DOHH2 (cell line): ENCODE measurements around the gene DHRS2.

ENCODE experiments used
- H3F3A ChIP-seq: fragments of 200-600 bp; sonication (generic), shearing (Covaris generic); 2 replicates; pipeline ENCODE4 v1.6.0; 2016; ENCODE audit warnings: antibody characterized with exemption, mild to moderate bottlenecking; ENCODE audit not compliant: control insufficient read depth, insufficient read depth
- H3K27ac ChIP-seq: fragments of 200-600 bp; sonication (generic); 2 replicates; pipeline ENCODE4 v1.5.1; 2014; ENCODE audit warnings: low read depth, mild to moderate bottlenecking, low read length, moderate library complexity
- H3K27me3 ChIP-seq: fragments of 200-600 bp; sonication (generic); 2 replicates; pipeline ENCODE4 v1.6.1; 2014; ENCODE audit warnings: mild to moderate bottlenecking, low read length, mixed read lengths; ENCODE audit not compliant: control insufficient read depth
- H3K36me3 ChIP-seq: fragments of 200-600 bp; sonication (generic); 2 replicates; pipeline ENCODE4 v1.6.1; 2014; ENCODE audit warnings: mild to moderate bottlenecking, low read length, moderate library complexity, mixed read lengths; ENCODE audit not compliant: control insufficient read depth
- H3K4me1 ChIP-seq: fragments of 200-600 bp; sonication (generic); 2 replicates; pipeline ENCODE4 v1.6.1; 2014; ENCODE audit warnings: mild to moderate bottlenecking, low read length, mixed read lengths; ENCODE audit not compliant: control insufficient read depth
- H3K4me2 ChIP-seq: fragments of 200-600 bp; sonication (generic); 2 replicates; pipeline ENCODE4 v1.6.0; 2014; ENCODE audit warnings: mild to moderate bottlenecking, low read length, moderate library complexity
- H3K4me3 ChIP-seq: fragments of 200-600 bp; sonication (generic); 2 replicates; pipeline ENCODE4 v1.5.1; 2014; ENCODE audit warnings: mild to moderate bottlenecking, low read length, mixed read lengths
- H3K79me2 ChIP-seq: fragments of 200-600 bp; sonication (generic); 2 replicates; pipeline ENCODE4 v1.6.1; 2014; ENCODE audit warnings: mild to moderate bottlenecking, low read length, mixed read lengths; ENCODE audit not compliant: control insufficient read depth
- H3K9me2 ChIP-seq: fragments of 200-600 bp; sonication (generic); replicated peaks from 2 replicates; pipeline ENCODE4 v1.6.1; 2014; ENCODE audit warnings: mild to moderate bottlenecking, low read length, mixed read lengths; ENCODE audit not compliant: control insufficient read depth
- H3K9me3 ChIP-seq: fragments of 200-600 bp; sonication (generic); 2 replicates; pipeline ENCODE4 v1.6.1; 2014; ENCODE audit warnings: antibody characterized with exemption, low read length, mixed read lengths; ENCODE audit not compliant: control insufficient read depth, insufficient read depth
- H4K20me1 ChIP-seq: fragments of 200-600 bp; sonication (generic); 2 replicates; pipeline ENCODE4 v1.6.0; 2014; ENCODE audit warnings: low read depth, mild to moderate bottlenecking, antibody characterized with exemption, low read length, moderate library complexity; ENCODE audit not compliant: control insufficient read depth, insufficient read depth
- EZH2phosphoT487 ChIP-seq: fragments of 200-600 bp; sonication (generic); IDR thresholded peaks from 2 replicates; pipeline ENCODE4 v1.6.1; 2017; ENCODE audit warnings: borderline replicate concordance, mild to moderate bottlenecking, antibody characterized with exemption, low read length, moderate library complexity, mixed read lengths
- TF ChIP-seq, protein P1 (sequence below): fragments of 200-600 bp; sonication (generic); IDR thresholded peaks from one replicate; pipeline ENCODE4 v1.5.1; 2014; ENCODE audit warnings: antibody characterized with exemption, mild to moderate bottlenecking, low read depth, low read length; ENCODE audit not compliant: poor library complexity, severe bottlenecking

The DHRS2 gene

DNA sequence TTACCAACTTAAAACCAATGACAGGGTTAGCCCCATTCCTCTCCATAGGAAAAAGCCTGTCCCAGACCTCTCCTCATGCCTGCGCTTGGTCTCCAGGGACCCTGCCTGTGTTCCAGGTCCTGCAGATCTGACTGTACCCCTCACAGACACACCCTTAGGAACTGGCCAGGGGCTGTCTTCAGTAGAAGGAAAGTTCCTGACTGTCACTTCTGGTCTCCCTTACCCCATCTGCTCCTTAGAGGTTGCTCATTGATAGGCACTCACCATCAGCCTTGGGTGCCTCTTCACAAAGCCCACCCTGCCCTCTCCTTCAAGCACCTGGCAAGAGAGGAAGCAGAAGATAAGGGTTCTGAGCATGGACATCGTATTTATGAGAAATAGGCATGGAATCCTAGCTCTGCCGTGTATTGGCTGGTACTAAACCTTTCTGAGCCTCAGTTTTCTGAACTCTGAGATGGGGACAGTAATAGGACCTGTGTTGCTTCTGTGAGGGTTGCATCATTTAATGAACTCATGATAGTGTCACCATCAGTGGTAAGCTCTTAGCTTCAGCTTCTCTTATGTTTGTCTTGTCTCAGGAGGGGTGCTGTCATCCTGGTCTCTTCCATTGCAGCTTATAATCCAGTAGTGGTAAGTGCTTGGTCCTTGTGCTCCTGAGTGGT is 7.5 kb downstream of the DHRS2 start:
- Histone ChIP-seq H3K9me2 (no peaks in the 10 kb centered on the region), H3K79me2 (no peaks in the 10 kb centered on the region), H3K9me3 (no peaks in the 10 kb centered on the region), H3K27ac (no peak overlapping the region), H3K4me2 (no peak overlapping the region), H3F3A (no peaks in the 10 kb centered on the region), H4K20me1 (no peaks in the 10 kb centered on the region), H3K4me3 (no peak overlapping the region), H3K27me3 (no peaks in the 10 kb centered on the region), H3K36me3 (no peaks in the 10 kb centered on the region), H3K4me1 (no peaks in the 10 kb centered on the region)
- no peak for TF ChIP-seq EZH2phosphoT487
- TF ChIP-seq, protein P1, sequence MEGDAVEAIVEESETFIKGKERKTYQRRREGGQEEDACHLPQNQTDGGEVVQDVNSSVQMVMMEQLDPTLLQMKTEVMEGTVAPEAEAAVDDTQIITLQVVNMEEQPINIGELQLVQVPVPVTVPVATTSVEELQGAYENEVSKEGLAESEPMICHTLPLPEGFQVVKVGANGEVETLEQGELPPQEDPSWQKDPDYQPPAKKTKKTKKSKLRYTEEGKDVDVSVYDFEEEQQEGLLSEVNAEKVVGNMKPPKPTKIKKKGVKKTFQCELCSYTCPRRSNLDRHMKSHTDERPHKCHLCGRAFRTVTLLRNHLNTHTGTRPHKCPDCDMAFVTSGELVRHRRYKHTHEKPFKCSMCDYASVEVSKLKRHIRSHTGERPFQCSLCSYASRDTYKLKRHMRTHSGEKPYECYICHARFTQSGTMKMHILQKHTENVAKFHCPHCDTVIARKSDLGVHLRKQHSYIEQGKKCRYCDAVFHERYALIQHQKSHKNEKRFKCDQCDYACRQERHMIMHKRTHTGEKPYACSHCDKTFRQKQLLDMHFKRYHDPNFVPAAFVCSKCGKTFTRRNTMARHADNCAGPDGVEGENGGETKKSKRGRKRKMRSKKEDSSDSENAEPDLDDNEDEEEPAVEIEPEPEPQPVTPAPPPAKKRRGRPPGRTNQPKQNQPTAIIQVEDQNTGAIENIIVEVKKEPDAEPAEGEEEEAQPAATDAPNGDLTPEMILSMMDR, result no peak

DNA sequence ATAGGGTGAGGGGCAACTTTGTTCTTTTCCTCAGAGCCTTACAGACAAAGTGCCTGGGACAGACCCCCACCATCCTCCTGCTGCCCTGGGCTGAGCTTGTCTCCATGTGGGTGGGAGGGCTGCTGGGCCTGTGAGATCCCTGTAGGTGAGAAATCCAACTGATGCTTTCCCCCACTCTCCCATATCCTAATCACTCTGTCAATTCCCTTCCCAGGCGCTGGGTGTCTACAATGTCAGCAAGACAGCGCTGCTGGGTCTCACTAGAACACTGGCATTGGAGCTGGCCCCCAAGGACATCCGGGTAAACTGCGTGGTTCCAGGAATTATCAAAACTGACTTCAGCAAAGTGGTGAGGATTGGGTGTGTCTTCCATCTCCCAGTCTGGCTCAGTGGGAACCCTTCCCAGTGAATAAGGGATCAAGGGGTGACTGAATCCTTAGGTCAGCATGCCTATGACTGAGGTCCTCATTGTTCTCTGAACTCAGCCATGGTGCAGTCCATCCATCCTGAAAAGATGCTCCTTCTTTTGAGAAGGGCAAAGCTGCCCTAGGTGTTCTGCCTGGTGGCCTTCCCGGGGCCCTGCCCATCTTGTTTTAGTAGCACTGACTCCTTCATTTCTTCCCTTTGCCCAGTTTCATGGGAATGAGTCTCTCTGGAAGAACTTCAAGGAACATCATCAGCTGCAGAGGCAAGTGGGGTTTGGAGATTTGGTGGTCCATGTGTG is 8.2 kb downstream of the DHRS2 start:
- no peak overlapping the region for H3K4me3 ChIP-seq
- no peaks in the 10 kb centered on the region for H3K9me2 ChIP-seq
- no peaks in the 10 kb centered on the region for H3K9me3 ChIP-seq
- no peak for TF ChIP-seq EZH2phosphoT487
- TF ChIP-seq, protein P1, result no peak
- no peak overlapping the region for H3K27ac ChIP-seq
- H3K36me3 ChIP-seq, result no peaks in the 10 kb centered on the region
- no peak overlapping the region for H3K4me2 ChIP-seq
- no peaks in the 10 kb centered on the region for H3K79me2 ChIP-seq
- no peaks in the 10 kb centered on the region for H3F3A ChIP-seq
- H3K27me3 ChIP-seq, result no peaks in the 10 kb centered on the region
- no peaks in the 10 kb centered on the region for H3K4me1 ChIP-seq
- no peaks in the 10 kb centered on the region for H4K20me1 ChIP-seq

DNA sequence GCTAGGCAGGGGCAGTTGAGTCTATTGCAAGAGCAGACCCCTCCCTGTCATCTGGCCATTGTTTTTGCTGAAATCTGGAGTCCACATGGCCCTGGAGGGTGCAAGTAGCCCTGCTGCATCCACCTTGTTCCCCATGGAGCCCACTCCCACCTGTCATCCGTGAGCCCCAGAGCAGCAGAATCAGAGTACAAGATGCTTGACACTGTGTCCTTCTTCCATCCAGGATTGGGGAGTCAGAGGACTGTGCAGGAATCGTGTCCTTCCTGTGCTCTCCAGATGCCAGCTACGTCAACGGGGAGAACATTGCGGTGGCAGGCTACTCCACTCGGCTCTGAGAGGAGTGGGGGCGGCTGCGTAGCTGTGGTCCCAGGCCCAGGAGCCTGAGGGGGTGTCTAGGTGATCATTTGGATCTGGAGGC is 8.8 kb downstream of the DHRS2 start:
- H3K27ac ChIP-seq, result no peak overlapping the region
- H3F3A ChIP-seq, result no peaks in the 10 kb centered on the region
- no peaks in the 10 kb centered on the region for H3K4me1 ChIP-seq
- TF ChIP-seq, protein P1, result no peak
- no peak for TF ChIP-seq EZH2phosphoT487
- no peaks in the 10 kb centered on the region for H4K20me1 ChIP-seq
- no peaks in the 10 kb centered on the region for H3K9me3 ChIP-seq
- no peaks in the 10 kb centered on the region for H3K27me3 ChIP-seq
- H3K79me2 ChIP-seq, result no peaks in the 10 kb centered on the region
- no peaks in the 10 kb centered on the region for H3K9me2 ChIP-seq
- H3K4me3 ChIP-seq, result no peak overlapping the region
- no peak overlapping the region for H3K4me2 ChIP-seq
- H3K36me3 ChIP-seq, result no peaks in the 10 kb centered on the region
